K562 (cell line): ENCODE measurements around the gene CCDC183. TPM values are rescaled to one million over a fixed set of nuclear protein-coding genes. Genes with fewer than 3 reads are reported as not detected.
A peak's percentile ranks its signal among the peaks of the same experiment; 100 is the strongest.

ENCODE experiments used
- ATAC-seq: fragments of 200-7000 bp; cut with Tn5 transposase; 3 replicates; pipeline ENCODE4 v1.9.1; 2020; ENCODE audit warnings: moderate library complexity
- BruUV-seq: library from RNA; stranded (reverse); fragments of 400-500 nt; replicated peaks from 2 replicates; lab custom pipeline; 2021; lab: Mats Ljungman, UMichigan
- CTCF ChIA-PET: fragments of 300-600 bp; formaldehyde crosslinking; extraction: SDS; loops from one replicate; lab custom pipeline; 2021; ENCODE audit warnings: low intra/inter-chr PET ratio; lab: Yijun Ruan, JAX
- POLR2A ChIA-PET: fragments of 300-600, 350-650 bp; sonication (Branson Sonifier 250); formaldehyde crosslinking; extraction: SDS; loops from one replicate; lab custom pipeline; 2021; ENCODE audit warnings: antibody characterized with exemption, inconsistent platforms; lab: Yijun Ruan, JAX
- DNase-seq, 4 experiments: peaks; one replicate each; pipeline versions ENCODE4 v3.0.0 to v3.0.0-alpha.2; 2011 to 2018; ENCODE audit warnings: low spot score in 3 of 4, mixed read lengths in 3 of 4; ENCODE audit errors: extremely low read depth in 1 of 4
- FAIRE-seq: peaks from 2 replicates; lab custom pipeline; 2011; peaks lifted over from hg19 to GRCh38; lab: Jason Lieb, UNC
- H2AFZ ChIP-seq: 2 replicates; pipeline ENCODE4 v1.6.0; 2011; ENCODE audit warnings: low read depth, low read length, control low read depth, inconsistent platforms
- H3K27ac ChIP-seq: fragments of 200-600 bp; 3 replicates; pipeline ENCODE4 v1.8.0; 2011; ENCODE audit warnings: low read depth, mild to moderate bottlenecking, control low read depth, inconsistent platforms, low read length, moderate library complexity, mixed read lengths; ENCODE audit errors: extremely low read depth
- H3K27me3 ChIP-seq, 2 experiments: fragments of 300-600 bp in 1 of 2; 2 replicates in 1 of 2; 3 replicates in 1 of 2; pipeline versions ENCODE4 v1.6.0 to v1.8.0; 2011; ENCODE audit warnings: inconsistent platforms in 2 of 2, low read length in 2 of 2, mild to moderate bottlenecking in 1 of 2, mixed read lengths in 1 of 2, moderate library complexity in 1 of 2; ENCODE audit not compliant: control insufficient read depth in 2 of 2, insufficient read depth in 2 of 2
- H3K36me3 ChIP-seq: fragments of 300-600 bp; 3 replicates; pipeline ENCODE4 v1.8.0; 2011; ENCODE audit warnings: mild to moderate bottlenecking, low read length, inconsistent platforms; ENCODE audit not compliant: control insufficient read depth, insufficient read depth
- H3K4me1 ChIP-seq, 2 experiments: fragments of 200-600 bp in 1 of 2; replicated peaks in 1 of 2; 2 replicates in 1 of 2; 3 replicates in 1 of 2; pipeline versions ENCODE4 v1.5.1 to v1.8.0; 2011; ENCODE audit warnings: inconsistent platforms in 2 of 2, low read length in 2 of 2, mild to moderate bottlenecking in 1 of 2, mixed read lengths in 1 of 2, moderate library complexity in 1 of 2; ENCODE audit not compliant: control insufficient read depth in 2 of 2, insufficient read depth in 2 of 2
- H3K4me2 ChIP-seq: 2 replicates; pipeline ENCODE4 v1.6.1; 2011; ENCODE audit warnings: low read length, control low read depth, inconsistent platforms, mixed read lengths; ENCODE audit not compliant: insufficient read depth
- H3K4me3 ChIP-seq: fragments of 200-600 bp; sonication (generic), shearing (Covaris generic); 2 replicates; pipeline ENCODE4 v1.5.1; 2016; ENCODE audit warnings: control low read depth, inconsistent platforms
- H3K79me2 ChIP-seq: fragments of 200-600 bp; 3 replicates; pipeline ENCODE4 v1.8.0; 2011; ENCODE audit warnings: low read length, inconsistent platforms; ENCODE audit not compliant: control insufficient read depth, insufficient read depth
- H3K9ac ChIP-seq, 2 experiments: 2 replicates each; pipeline versions ENCODE4 v1.6.0 to v1.6.1; 2011; ENCODE audit warnings: low read depth in 2 of 2, low read length in 2 of 2, control low read depth in 1 of 2, inconsistent platforms in 1 of 2, mild to moderate bottlenecking in 1 of 2, mixed read lengths in 1 of 2; ENCODE audit not compliant: insufficient read depth in 1 of 2
- H3K9me1 ChIP-seq: one replicate; pipeline ENCODE4 v1.6.0; 2011; ENCODE audit warnings: inconsistent platforms, mild to moderate bottlenecking, low read length, moderate library complexity; ENCODE audit not compliant: control insufficient read depth, insufficient read depth
- H3K9me3 ChIP-seq: replicated peaks from 2 replicates; pipeline ENCODE4 v1.5.1; 2011; ENCODE audit warnings: low read depth, low read length, inconsistent platforms; ENCODE audit not compliant: control insufficient read depth, insufficient read depth
- H4K20me1 ChIP-seq: replicated peaks from 2 replicates; pipeline ENCODE4 v1.6.1; 2011; ENCODE audit warnings: low read length, inconsistent platforms, mixed read lengths; ENCODE audit not compliant: control insufficient read depth, insufficient read depth
- CBX1 ChIP-seq: sonication (generic); IDR thresholded peaks from 2 replicates; pipeline ENCODE4 v1.6.1; 2016; ENCODE audit warnings: antibody characterized with exemption, low read depth, mild to moderate bottlenecking
- DNMT1 ChIP-seq: fragments of 450-650 bp; IDR thresholded peaks from 2 replicates; pipeline ENCODE4 v1.6.1; 2016; ENCODE audit warnings: antibody characterized with exemption, mild to moderate bottlenecking
- ETS2 ChIP-seq: IDR thresholded peaks from 2 replicates; pipeline ENCODE4 v1.6.1; 2016; ENCODE audit warnings: borderline replicate concordance, missing genetic modification characterization, mild to moderate bottlenecking, moderate library complexity, missing compliant biosample characterization; ENCODE audit not compliant: poor library complexity, severe bottlenecking
- KDM1A ChIP-seq, 2 experiments: fragments of 450-650 bp; IDR thresholded peaks; 2 replicates each; pipeline ENCODE4 v1.6.1; 2016; ENCODE audit warnings: mild to moderate bottlenecking in 2 of 2
- MYC ChIP-seq, 2 experiments: fragments of 250-450 bp in 1 of 2; sonication (Bioruptor Pico) in 1 of 2; IDR thresholded peaks; 2 replicates each; pipeline versions ENCODE4 v1.5.1 to v1.6.1; 2012 to 2021; ENCODE audit warnings: low read depth in 2 of 2, borderline replicate concordance in 1 of 2, improper control_type of control experiment in 1 of 2, low read length in 1 of 2, mild to moderate bottlenecking in 1 of 2, moderate library complexity in 1 of 2
- NFIC ChIP-seq: fragments of 450-650 bp; IDR thresholded peaks from 2 replicates; pipeline ENCODE4 v1.6.1; 2017; ENCODE audit warnings: mild to moderate bottlenecking, inconsistent platforms
- POLR2AphosphoS5 ChIP-seq: IDR thresholded peaks from 2 replicates; pipeline ENCODE4 v1.6.1; 2011; ENCODE audit warnings: mild to moderate bottlenecking, low read depth, low read length, moderate library complexity; ENCODE audit not compliant: control insufficient read depth, insufficient read depth
- RBFOX2 ChIP-seq: fragments of 200-400 bp; formaldehyde crosslinking; IDR thresholded peaks from 2 replicates; pipeline ENCODE4 v1.6.1; 2017; ENCODE audit warnings: low read depth, mild to moderate bottlenecking, low read length, moderate library complexity
- RHOXF2B ChIP-seq: fragments of 250-450 bp; sonication (Bioruptor Pico); conservative IDR thresholded peaks from 2 replicates; pipeline ENCODE4 v1.5.1; 2021
- SNRNP70 ChIP-seq: fragments of 200-400 bp; formaldehyde crosslinking; optimal IDR thresholded peaks from 2 replicates; pipeline ENCODE3; 2017; ENCODE audit warnings: low read depth, low read length
- SREBF1 ChIP-seq: fragments of 150-350 bp; IDR thresholded peaks from 2 replicates; pipeline ENCODE4 v1.6.1; 2014; ENCODE audit warnings: antibody characterized with exemption, low read depth, low read length, borderline replicate concordance
- YBX1 ChIP-seq: fragments of 450-650 bp; IDR thresholded peaks from 2 replicates; pipeline ENCODE4 v1.7.1; 2016; ENCODE audit warnings: mild to moderate bottlenecking
- ZNF140 ChIP-seq: fragments of 250-450 bp; sonication (Bioruptor Pico); IDR thresholded peaks from 2 replicates; pipeline ENCODE4 v1.8.0; 2021; ENCODE audit warnings: moderate library complexity, mild to moderate bottlenecking, inconsistent platforms
- ZNF224 ChIP-seq: sonication (generic); formaldehyde crosslinking; IDR thresholded peaks from 2 replicates; pipeline ENCODE4 v1.8.0; 2022; ENCODE audit warnings: mild to moderate bottlenecking, missing genetic modification reagents
- WGBS: fragments of 100-300 bp; shearing (Covaris generic); methylation state at CpG from one replicate; pipeline ENCODE4 v1.1.6; 2016; ENCODE audit warnings: low coverage, mixed read lengths; ENCODE audit not compliant: insufficient coverage; ENCODE audit errors: missing lambda C conversion rate; 5-methylcytosine and 5-hydroxymethylcytosine counted together
- in situ Hi-C: fragments of 300-500 bp; cut with MboI; formaldehyde crosslinking; loops from 4 replicates; pipeline ENCODE4 v1.15.0; 2018; ENCODE audit warnings: inconsistent platforms, mixed read lengths
- intact Hi-C: fragments of 100-400 bp; cut with micrococcal nuclease; formaldehyde crosslinking; loops from 2 replicates; pipeline ENCODE4 v1.14.2; 2022
- polyA plus RNA-seq, 8 experiments: library from polyadenylated mRNA; depleted of rRNA in 4 of 8; stranded (reverse) in 5 of 8; unstranded in 3 of 8; fragments of >200 nt; fragmentation: Nextera tagmentation in 2 of 8; fragmentation: Illumina TruSeq in 1 of 8; extraction: Ambion mirVana in 2 of 8; extraction: Trizol in 1 of 8; gene quantifications; 2 replicates each; pipeline versions ENCODE4 v1.2.1 to v1.2.3, GENCODE V29; 2011 to 2014; ENCODE audit warnings: inconsistent platforms in 1 of 8, missing spikeins in 1 of 8
- total RNA-seq, 7 experiments: library from RNA; depleted of rRNA in 6 of 7; stranded (reverse); fragments of >200 nt in 6 of 7; fragmentation: Illumina TruSeq in 2 of 7; extraction: Trizol in 2 of 7; gene quantifications; 2 replicates each; pipeline versions ENCODE4 v1.2.1 to v1.2.3, GENCODE V29; 2011 to 2021; ENCODE audit warnings: low replicate concordance in 1 of 7

Gene CCDC183
- total and polyA plus RNA-seq, 9 of the 15 experiments (the other 6 are each of a cell fraction or from before 2014, with no cell fraction given), result 0.21 to 0.60 (median 0.29) TPM; not detected in 4

DNA sequence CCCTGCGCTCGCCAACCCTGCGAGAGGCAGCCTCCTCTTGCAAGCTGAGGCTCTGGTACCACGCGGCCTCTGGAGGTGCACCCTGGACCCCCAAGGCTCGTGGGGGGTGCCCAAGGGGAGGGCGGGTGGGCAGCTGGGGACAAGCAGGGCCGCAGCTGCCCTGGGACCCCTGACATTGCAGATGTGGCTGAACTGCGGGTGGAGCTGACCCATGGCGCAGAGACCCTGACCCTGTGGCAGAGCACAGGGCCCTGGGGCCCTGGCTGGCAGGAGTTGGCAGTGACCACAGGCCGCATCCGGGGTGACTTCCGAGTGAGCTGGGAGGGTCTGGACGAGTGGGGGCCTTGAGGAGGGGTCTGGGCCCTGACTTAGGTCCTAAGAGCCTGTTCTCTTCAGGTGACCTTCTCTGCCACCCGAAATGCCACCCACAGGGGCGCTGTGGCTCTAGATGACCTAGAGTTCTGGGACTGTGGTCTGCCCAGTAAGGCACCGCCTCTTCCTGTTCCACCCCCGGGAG lies 57.5 kb downstream of the CCDC183 start:
- CTCF ChIA-PET, result no interaction called here
- no peak for ATAC-seq
- Histone ChIP-seq H3K4me2 (no peak overlapping the region), H3K4me3 (no peak overlapping the region), H3K27ac (no peak overlapping the region), H2AFZ (no peak overlapping the region), H3K27me3 (no peaks in the 10 kb centered on the region), H3K79me2 (peaks cover 15% of the 10 kb centered on the region), H3K9me3 (no peaks in the 10 kb centered on the region), H3K9ac (0 out of 4 replicates have a peak overlapping the region, but pooled peaks of 1 of the 2 experiments have one; percentile 26), H3K36me3 (peaks cover 35% of the 10 kb centered on the region; the same call in 1 of the 3 replicates), H3K9me1 (no peaks in the 10 kb centered on the region), H3K4me1 (peaks cover 9 to 89% of the 10 kb centered on the region in 2 experiments; a peak in 4 of 5 replicates), H4K20me1 (0 out of 2 replicates have a peak, but pooled peaks cover 7% of the 10 kb centered on the region)
- POLR2A ChIA-PET, result interaction anchor here (0.6 kb wide), 1 partner anchor 103 kb away, joined by 3 read pairs; no protein-coding TSS in a partner anchor
- no peak for TF ChIP-seq ZNF140 (CRISPR knock-in tag)
- FAIRE-seq, result no peak
- intact Hi-C loops, result no loop called here
- 88% methylated on average over 8 of the region's 18 CpGs for WGBS
- DNase-seq, result no peak
- BruUV-seq, result no TSS peak
- in situ Hi-C loops, result no loop called here

- no peaks in the 10 kb centered on the region for H3K9me1 ChIP-seq
- H3K27ac ChIP-seq, result no peak overlapping the region
- no peaks in the 10 kb centered on the region for H3K27me3 ChIP-seq
- H3K4me3 ChIP-seq, result no peak overlapping the region
- ChIA-PET POLR2A (interaction anchor here (0.6 kb wide), 1 partner anchor 102 kb away, joined by 3 read pairs; no protein-coding TSS in a partner anchor), CTCF (no interaction called here)
- 80% methylated on average over 22 of the region's 30 CpGs for WGBS
- ATAC-seq (no peak), FAIRE-seq (no peak), DNase-seq (no peak)
- H3K79me2 ChIP-seq, result peaks cover 15% of the 10 kb centered on the region
- H3K9me3 ChIP-seq, result no peaks in the 10 kb centered on the region
- intact Hi-C loops, result no loop called here
- no peak overlapping the region for H2AFZ ChIP-seq
- H3K4me2 ChIP-seq, result no peak overlapping the region
- BruUV-seq, result no TSS peak
- 0 out of 2 replicates have a peak, but pooled peaks cover 7% of the 10 kb centered on the region for H4K20me1 ChIP-seq
- in situ Hi-C loops, result no loop called here
- peak overlapping the region in 1 of 2 experiments; percentile 35; a peak in 2 of 4 replicates for H3K9ac ChIP-seq
- H3K4me1 ChIP-seq, result peaks cover 9 to 96% of the 10 kb centered on the region in 2 experiments; a peak in 4 of 5 replicates
- H3K36me3 ChIP-seq, result peaks cover 38% of the 10 kb centered on the region; the same call in 1 of the 3 replicates
- TF ChIP-seq YBX1, result no peak
- TF ChIP-seq DNMT1, result no peak
- no peak for TF ChIP-seq ETS2 (tag)
- peak; percentile 41 for TF ChIP-seq NFIC
- no peak for TF ChIP-seq CBX1
- TF ChIP-seq ZNF224 (CRISPR knock-in tag), result no peak
- TF ChIP-seq SREBF1, result no peak
- no peak for TF ChIP-seq KDM1A (IDR thresholded peaks at IDR 0.05)
- TF ChIP-seq MYC (IDR thresholded peaks at IDR 0.05; ENCODE audit: low read depth, low read length), result no peak
- no peak for TF ChIP-seq MYC (CRISPR knock-in tag; IDR thresholded peaks at IDR 0.05; ENCODE audit: borderline replicate concordance, low read depth)
- TF ChIP-seq RBFOX2, result 0 out of 2 replicates have a peak, but pooled peaks have one; percentile 52
- no peak for TF ChIP-seq POLR2AphosphoS5
- TF ChIP-seq RHOXF2B (CRISPR knock-in tag), result no peak
- TF ChIP-seq SNRNP70, result no peak
These were observed 58.1 kb downstream of the CCDC183 start for GRCh38 chr9:136854113-136854841.
